ENCODE data around the gene ATP8A2. TPM values are rescaled to one million over a fixed set of nuclear protein-coding genes. Genes with fewer than 3 reads are reported as not detected.

The ATP8A2 gene
- total RNA-seq, 4 donors from 2014 or later = 0.13 to 0.24 (median 0.20) TPM

DNA sequence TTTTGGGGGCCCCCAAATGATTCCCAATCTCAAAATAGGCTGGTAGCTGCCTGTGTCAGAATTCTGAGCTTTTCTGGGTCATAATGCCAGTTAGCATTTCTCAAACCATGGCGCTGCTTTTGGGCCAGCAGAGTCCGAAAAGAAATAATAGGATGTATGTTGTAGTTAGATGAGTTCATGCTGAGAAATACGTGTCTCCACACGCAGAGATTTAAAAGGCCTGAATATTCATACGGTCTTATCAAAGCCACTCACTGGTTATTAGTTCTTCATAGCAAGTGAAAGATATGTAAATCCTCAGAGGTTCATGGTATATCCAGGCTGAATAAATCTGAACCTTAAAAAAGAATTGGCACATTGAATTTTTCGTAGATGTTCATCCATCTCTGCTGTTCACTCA, 555.6 kb downstream of the ATP8A2 start:
- H3K36me3 ChIP-seq = no peaks in the 10 kb centered on the region
- TF ChIP-seq POLR2AphosphoS5 (IDR thresholded peaks at IDR 0.05) (no peak), POLR2A (IDR thresholded peaks at IDR 0.05) (no peak), EP300 (IDR thresholded peaks at IDR 0.05) (no peak)
- H3K4me1 ChIP-seq = no peaks in the 10 kb centered on the region
- 60% methylated on average over 6 of the region's 6 CpGs for WGBS
- no peaks in the 10 kb centered on the region for H3K9me3 ChIP-seq
- H3K27me3 ChIP-seq = no peaks in the 10 kb centered on the region
- no peak overlapping the region for H3K4me3 ChIP-seq
- DNase-seq (ENCODE audit: low spot score in 2 of 2) = no peak
- H3K27ac ChIP-seq = no peak overlapping the region

GRCh38 chr13:25927932-25928331, 556.2 kb downstream of the ATP8A2 start:
- H3K27me3 ChIP-seq = no peaks in the 10 kb centered on the region
- no peak for DNase-seq (ENCODE audit: low spot score in 2 of 2)
- 41% methylated on average over 2 of the region's 2 CpGs for WGBS
- no peaks in the 10 kb centered on the region for H3K36me3 ChIP-seq
- no peaks in the 10 kb centered on the region for H3K9me3 ChIP-seq
- no peak overlapping the region for H3K4me3 ChIP-seq
- no peaks in the 10 kb centered on the region for H3K4me1 ChIP-seq
- no peak overlapping the region for H3K27ac ChIP-seq
- TF ChIP-seq EP300 (IDR thresholded peaks at IDR 0.05) (no peak), POLR2A (IDR thresholded peaks at IDR 0.05) (no peak), CTCF (IDR thresholded peaks at IDR 0.05) (no peak), POLR2AphosphoS5 (IDR thresholded peaks at IDR 0.05) (no peak)

- Histone ChIP-seq H3K36me3 (no peaks in the 10 kb centered on the region), H3K4me1 (no peaks in the 10 kb centered on the region), H3K4me3 (no peak overlapping the region), H3K27me3 (no peaks in the 10 kb centered on the region), H3K27ac (no peak overlapping the region), H3K9me3 (no peaks in the 10 kb centered on the region)
- WGBS = 79% methylated on average over 12 of the region's 12 CpGs
- TF ChIP-seq CTCF (IDR thresholded peaks at IDR 0.05) (no peak), POLR2A (IDR thresholded peaks at IDR 0.05) (no peak), EP300 (IDR thresholded peaks at IDR 0.05) (no peak), POLR2AphosphoS5 (IDR thresholded peaks at IDR 0.05) (no peak)
- no peak for DNase-seq (ENCODE audit: low spot score in 2 of 2)
These were observed 557.2 kb downstream of the ATP8A2 start for GRCh38 chr13:25928941-25929505.

- Histone ChIP-seq H3K9me3 (no peaks in the 10 kb centered on the region), H3K4me1 (no peaks in the 10 kb centered on the region), H3K27me3 (no peaks in the 10 kb centered on the region), H3K27ac (no peak overlapping the region), H3K4me3 (no peak overlapping the region), H3K36me3 (no peaks in the 10 kb centered on the region)
- TF ChIP-seq EP300 (IDR thresholded peaks at IDR 0.05) (no peak), CTCF (IDR thresholded peaks at IDR 0.05) (no peak), POLR2A (IDR thresholded peaks at IDR 0.05) (no peak), POLR2AphosphoS5 (IDR thresholded peaks at IDR 0.05) (no peak)
- no peak for DNase-seq (ENCODE audit: low spot score in 2 of 2)
- WGBS = 79% methylated on average over 7 of the region's 7 CpGs
These were observed 558.0 kb downstream of the ATP8A2 start for GRCh38 chr13:25929816-25930215.

GRCh38 chr13:25930653-25931052, 558.9 kb downstream of the ATP8A2 start:
- H3K36me3 ChIP-seq = no peaks in the 10 kb centered on the region
- 69% methylated on average over 6 of the region's 6 CpGs for WGBS
- H3K27ac ChIP-seq = no peak overlapping the region
- no peak for DNase-seq (ENCODE audit: low spot score in 2 of 2)
- H3K4me3 ChIP-seq = no peak overlapping the region
- H3K4me1 ChIP-seq = no peaks in the 10 kb centered on the region
- no peaks in the 10 kb centered on the region for H3K9me3 ChIP-seq
- TF ChIP-seq EP300 (IDR thresholded peaks at IDR 0.05) = no peak
- no peak for TF ChIP-seq POLR2A (IDR thresholded peaks at IDR 0.05)
- no peak for TF ChIP-seq CTCF (IDR thresholded peaks at IDR 0.05)
- no peak for TF ChIP-seq POLR2AphosphoS5 (IDR thresholded peaks at IDR 0.05)
- no peaks in the 10 kb centered on the region for H3K27me3 ChIP-seq

- no peak for DNase-seq (ENCODE audit: low spot score in 2 of 2)
- Histone ChIP-seq H3K4me3 (no peak overlapping the region), H3K36me3 (no peaks in the 10 kb centered on the region), H3K27me3 (no peaks in the 10 kb centered on the region), H3K4me1 (no peaks in the 10 kb centered on the region), H3K9me3 (no peaks in the 10 kb centered on the region), H3K27ac (no peak overlapping the region)
- WGBS = 88% methylated on average over 1 of the region's 1 CpG
- TF ChIP-seq EP300 (IDR thresholded peaks at IDR 0.05) (no peak), POLR2AphosphoS5 (IDR thresholded peaks at IDR 0.05) (no peak), CTCF (IDR thresholded peaks at IDR 0.05) (no peak), POLR2A (IDR thresholded peaks at IDR 0.05) (no peak)
These were observed 560.6 kb downstream of the ATP8A2 start for GRCh38 chr13:25932365-25932764.
